Mononuclear cell (primary cell): ENCODE results near the gene HS3ST4. TPM values are rescaled to one million over a fixed set of nuclear protein-coding genes. Genes with fewer than 3 reads are reported as not detected.

Experiments used
- H3K27me3 ChIP-seq: 2 replicates; pipeline ENCODE4 v1.6.0; 2011; ENCODE audit warnings: low read length, control low read depth; ENCODE audit not compliant: insufficient read depth
- H3K4me1 ChIP-seq: 2 replicates; pipeline ENCODE4 v1.5.1; 2011; ENCODE audit warnings: mild to moderate bottlenecking, low read length, control low read depth; ENCODE audit not compliant: insufficient read depth
- H3K4me3 ChIP-seq: 2 replicates; pipeline ENCODE4 v1.5.1; 2011; ENCODE audit warnings: mild to moderate bottlenecking, low read length, moderate library complexity
- H3K9me3 ChIP-seq: 2 replicates; pipeline ENCODE4 v1.5.1; 2011; ENCODE audit warnings: low read depth, mild to moderate bottlenecking, control low read depth, low read length
- total RNA-seq: library from RNA; depleted of rRNA; stranded (reverse); fragments of >200 nt; gene quantifications from one replicate; pipeline ENCODE4 v1.2.3, GENCODE V29; 2012

Gene HS3ST4
- total RNA-seq, 1 donor: not detected

- Histone ChIP-seq H3K27me3 (no peaks in the 10 kb centered on the region), H3K4me1 (no peaks in the 10 kb centered on the region), H3K9me3 (no peaks in the 10 kb centered on the region), H3K4me3 (no peak overlapping the region)
These were observed 457.8 kb downstream of the HS3ST4 start for GRCh38 chr16:26149364-26150190.

GRCh38 chr16:26155221-26155620 lies 463.5 kb downstream of the HS3ST4 start:
- no peaks in the 10 kb centered on the region for H3K9me3 ChIP-seq
- no peak overlapping the region for H3K4me3 ChIP-seq
- H3K27me3 ChIP-seq: no peaks in the 10 kb centered on the region
- H3K4me1 ChIP-seq: no peaks in the 10 kb centered on the region

- Histone ChIP-seq H3K4me1 (no peaks in the 10 kb centered on the region), H3K9me3 (no peaks in the 10 kb centered on the region), H3K4me3 (no peak overlapping the region), H3K27me3 (no peaks in the 10 kb centered on the region)
These were observed 465.6 kb downstream of the HS3ST4 start for GRCh38 chr16:26157319-26157718.

GRCh38 chr16:26158142-26158759 lies 466.5 kb downstream of the HS3ST4 start:
- Histone ChIP-seq H3K4me3 (no peak overlapping the region), H3K27me3 (no peaks in the 10 kb centered on the region), H3K9me3 (no peaks in the 10 kb centered on the region), H3K4me1 (no peaks in the 10 kb centered on the region)

- H3K27me3 ChIP-seq: no peaks in the 10 kb centered on the region
- no peak overlapping the region for H3K4me3 ChIP-seq
- H3K9me3 ChIP-seq: no peaks in the 10 kb centered on the region
- H3K4me1 ChIP-seq: no peaks in the 10 kb centered on the region
These were observed 469.9 kb downstream of the HS3ST4 start for GRCh38 chr16:26161461-26162180.

- Histone ChIP-seq H3K4me3 (no peak overlapping the region), H3K4me1 (no peaks in the 10 kb centered on the region)
These were observed 477.7 kb downstream of the HS3ST4 start for GRCh38 chr16:26169473-26169872.

GRCh38 chr16:26175944-26176343 lies 484.2 kb downstream of the HS3ST4 start:
- no peak overlapping the region for H3K4me3 ChIP-seq
- H3K27me3 ChIP-seq: no peaks in the 10 kb centered on the region
- H3K9me3 ChIP-seq: no peaks in the 10 kb centered on the region
- no peaks in the 10 kb centered on the region for H3K4me1 ChIP-seq

More at GRCh38 chr16:26169473-26169872, 477.7 kb downstream of the HS3ST4 start:
- Histone ChIP-seq H3K9me3 (no peaks in the 10 kb centered on the region), H3K27me3 (no peaks in the 10 kb centered on the region)

GRCh38 chr16:26177438-26177837 lies 485.7 kb downstream of the HS3ST4 start:
- no peaks in the 10 kb centered on the region for H3K4me1 ChIP-seq
- H3K27me3 ChIP-seq: no peaks in the 10 kb centered on the region
- no peaks in the 10 kb centered on the region for H3K9me3 ChIP-seq
- no peak overlapping the region for H3K4me3 ChIP-seq

GRCh38 chr16:26178298-26178697 lies 486.5 kb downstream of the HS3ST4 start:
- H3K4me3 ChIP-seq: no peak overlapping the region
- H3K27me3 ChIP-seq: no peaks in the 10 kb centered on the region
- no peaks in the 10 kb centered on the region for H3K9me3 ChIP-seq
- no peaks in the 10 kb centered on the region for H3K4me1 ChIP-seq

- Histone ChIP-seq H3K9me3 (no peaks in the 10 kb centered on the region), H3K27me3 (no peaks in the 10 kb centered on the region), H3K4me3 (no peak overlapping the region), H3K4me1 (no peaks in the 10 kb centered on the region)
These were observed 494.4 kb downstream of the HS3ST4 start for GRCh38 chr16:26186091-26186615.
